ENCODE results near the gene HBS1L. TPM values are rescaled to one million over a fixed set of nuclear protein-coding genes. Genes with fewer than 3 reads are reported as not detected.

HBS1L gene
- polyA plus RNA-seq, 1 donor (not counting 4 experiments of a cell fraction or from before 2014, with no cell fraction given): 61.6 TPM

GRCh38 chr6:135073756-135074393 lies 19.3 kb upstream of the HBS1L start:
- H4K20me1 ChIP-seq (ENCODE audit: control insufficient read depth, extremely low read depth, insufficient read depth, low read length): no peaks in the 10 kb centered on the region
- no peaks in the 10 kb centered on the region for H3K9me1 ChIP-seq (ENCODE audit: control insufficient read depth, extremely low read depth, insufficient read depth, low read length)
- TF ChIP-seq CTCF (optimal IDR thresholded peaks at IDR 0.05 in 1 of 3, IDR thresholded peaks at IDR 0.05 in 1 of 3, conservative IDR thresholded peaks at IDR 0.05 in 1 of 3; ENCODE audit: extremely low read depth in 1 of 3, insufficient read depth in 2 of 3, low read length in 3 of 3) (no peak), EZH2 (IDR thresholded peaks at IDR 0.05; ENCODE audit: low read length) (no peak)
- H3K9ac ChIP-seq (ENCODE audit: control insufficient read depth, extremely low read depth, insufficient read depth, low read length): no peak overlapping the region
- no peaks in the 10 kb centered on the region for H3K27me3 ChIP-seq (ENCODE audit: control insufficient read depth, extremely low read depth, insufficient read depth, low read length)
- dilution Hi-C loops (cut with MboI; ENCODE audit: extremely low pct_ligation_motif_present, low sequenced_read_pairs): no loop called here
- no peak overlapping the region for H2AFZ ChIP-seq (ENCODE audit: control insufficient read depth, low read length)
- H3K36me3 ChIP-seq (ENCODE audit: control insufficient read depth in 2 of 2, extremely low read depth in 1 of 2, insufficient read depth in 2 of 2, low read length in 2 of 2): no peaks in the 10 kb centered on the region
- no peaks in the 10 kb centered on the region for H3K79me2 ChIP-seq (ENCODE audit: control insufficient read depth, insufficient read depth, low read length)
- H3K27ac ChIP-seq (ENCODE audit: control insufficient read depth, insufficient read depth, low read length): no peak overlapping the region
- H3K9me3 ChIP-seq (ENCODE audit: control insufficient read depth, low read depth, low read length): no peaks in the 10 kb centered on the region
- H3K4me2 ChIP-seq (ENCODE audit: control insufficient read depth, extremely low read depth, insufficient read depth, low read depth, low read length): no peak overlapping the region
- no peak for FAIRE-seq
- no peaks in the 10 kb centered on the region for H3K4me1 ChIP-seq (ENCODE audit: control insufficient read depth, extremely low read depth, insufficient read depth, low read length)
- no peak overlapping the region for H3K4me3 ChIP-seq (ENCODE audit: control insufficient read depth in 2 of 3, extremely low read depth in 1 of 3, insufficient read depth in 2 of 3, low read depth in 1 of 3, low read length in 3 of 3)
- DNase-seq (ENCODE audit: low read depth, low spot score): no peak

DNA sequence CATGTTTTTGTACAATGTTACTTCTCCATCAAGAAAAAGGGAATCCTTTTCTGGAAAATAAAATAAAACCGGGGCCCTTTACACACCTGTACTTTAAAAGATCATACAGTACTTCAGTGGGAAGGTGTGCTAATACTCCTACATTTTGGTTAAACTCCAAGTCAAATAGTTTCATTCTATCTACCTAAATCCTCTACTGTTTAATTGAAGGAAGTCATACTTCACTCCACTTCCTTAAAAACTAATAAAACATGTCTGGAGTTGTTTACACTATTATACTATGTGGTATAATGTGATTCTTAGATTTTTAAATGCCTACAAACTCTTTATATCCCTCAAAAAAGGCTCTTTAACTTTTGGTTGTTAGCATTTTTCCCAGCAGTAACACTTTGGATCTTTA lies 18.6 kb upstream of the HBS1L start:
- no peak overlapping the region for H3K27ac ChIP-seq (ENCODE audit: control insufficient read depth, insufficient read depth, low read length)
- H3K36me3 ChIP-seq (ENCODE audit: control insufficient read depth in 2 of 2, extremely low read depth in 1 of 2, insufficient read depth in 2 of 2, low read length in 2 of 2): no peaks in the 10 kb centered on the region
- FAIRE-seq (no peak), DNase-seq (ENCODE audit: low read depth, low spot score) (no peak)
- no peaks in the 10 kb centered on the region for H3K79me2 ChIP-seq (ENCODE audit: control insufficient read depth, insufficient read depth, low read length)
- H3K4me1 ChIP-seq (ENCODE audit: control insufficient read depth, extremely low read depth, insufficient read depth, low read length): no peaks in the 10 kb centered on the region
- no peak overlapping the region for H3K4me3 ChIP-seq (ENCODE audit: control insufficient read depth in 2 of 3, extremely low read depth in 1 of 3, insufficient read depth in 2 of 3, low read depth in 1 of 3, low read length in 3 of 3)
- H3K27me3 ChIP-seq (ENCODE audit: control insufficient read depth, extremely low read depth, insufficient read depth, low read length): no peaks in the 10 kb centered on the region
- dilution Hi-C loops (cut with MboI; ENCODE audit: extremely low pct_ligation_motif_present, low sequenced_read_pairs): no loop called here
- no peak overlapping the region for H3K4me2 ChIP-seq (ENCODE audit: control insufficient read depth, extremely low read depth, insufficient read depth, low read depth, low read length)
- no peak for TF ChIP-seq CTCF (optimal IDR thresholded peaks at IDR 0.05 in 1 of 3, IDR thresholded peaks at IDR 0.05 in 1 of 3, conservative IDR thresholded peaks at IDR 0.05 in 1 of 3; ENCODE audit: extremely low read depth in 1 of 3, insufficient read depth in 2 of 3, low read length in 3 of 3)
- TF ChIP-seq EZH2 (IDR thresholded peaks at IDR 0.05; ENCODE audit: low read length): no peak
- no peak overlapping the region for H2AFZ ChIP-seq (ENCODE audit: control insufficient read depth, low read length)
- H4K20me1 ChIP-seq (ENCODE audit: control insufficient read depth, extremely low read depth, insufficient read depth, low read length): no peaks in the 10 kb centered on the region
- H3K9me1 ChIP-seq (ENCODE audit: control insufficient read depth, extremely low read depth, insufficient read depth, low read length): no peaks in the 10 kb centered on the region
- no peak overlapping the region for H3K9ac ChIP-seq (ENCODE audit: control insufficient read depth, extremely low read depth, insufficient read depth, low read length)
- no peaks in the 10 kb centered on the region for H3K9me3 ChIP-seq (ENCODE audit: control insufficient read depth, low read depth, low read length)

All from keratinocyte (primary cell).